GM12873 (cell line): ENCODE data around the gene MYO1E.

Source experiments
- CTCF ChIP-seq: IDR thresholded peaks from 2 replicates; pipeline ENCODE4 v1.5.1; 2012; ENCODE audit warnings: low read depth, mild to moderate bottlenecking, moderate library complexity, low read length, control low read depth; ENCODE audit not compliant: insufficient read depth; ENCODE audit errors: missing control alignments

MYO1E gene

DNA sequence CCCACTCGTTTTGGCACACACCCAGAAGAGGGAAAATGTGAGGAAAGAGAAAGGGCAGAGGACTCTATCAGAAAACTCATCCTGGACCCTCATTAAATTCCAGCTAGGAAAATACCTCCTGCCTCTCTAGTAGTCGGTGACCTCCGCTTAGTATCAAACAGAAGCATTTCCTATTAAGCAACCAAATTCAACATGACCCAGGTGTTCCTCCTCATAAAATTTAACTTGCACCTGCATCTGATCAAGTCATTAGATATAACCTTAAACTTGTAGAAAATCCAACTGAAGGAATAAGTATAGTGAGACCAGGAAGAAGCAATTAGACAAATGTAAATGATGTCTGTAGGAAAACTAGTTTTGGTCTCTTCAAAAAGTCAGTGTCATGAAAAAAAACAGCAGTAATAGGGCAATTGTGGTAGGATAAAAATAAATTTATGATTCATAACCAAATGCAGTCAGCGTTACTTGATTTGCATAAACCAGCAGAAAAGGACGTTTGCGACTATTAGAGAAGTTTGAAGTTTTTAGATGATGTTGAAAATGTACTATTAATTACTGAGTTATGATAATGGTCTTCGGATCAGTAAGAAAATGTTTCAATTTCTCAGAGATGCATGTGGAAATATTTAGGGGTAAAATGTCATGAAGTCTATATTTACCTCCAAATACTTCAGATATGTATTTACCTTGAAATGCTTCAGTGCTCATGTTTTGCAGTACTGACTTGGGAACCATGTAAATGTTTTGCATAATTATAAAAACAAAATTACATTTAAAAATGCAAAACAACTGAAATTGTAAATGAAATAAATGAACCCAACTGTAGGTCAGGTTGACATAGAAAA lies 121.4 kb downstream of the MYO1E start:
- no peak for TF ChIP-seq CTCF

DNA sequence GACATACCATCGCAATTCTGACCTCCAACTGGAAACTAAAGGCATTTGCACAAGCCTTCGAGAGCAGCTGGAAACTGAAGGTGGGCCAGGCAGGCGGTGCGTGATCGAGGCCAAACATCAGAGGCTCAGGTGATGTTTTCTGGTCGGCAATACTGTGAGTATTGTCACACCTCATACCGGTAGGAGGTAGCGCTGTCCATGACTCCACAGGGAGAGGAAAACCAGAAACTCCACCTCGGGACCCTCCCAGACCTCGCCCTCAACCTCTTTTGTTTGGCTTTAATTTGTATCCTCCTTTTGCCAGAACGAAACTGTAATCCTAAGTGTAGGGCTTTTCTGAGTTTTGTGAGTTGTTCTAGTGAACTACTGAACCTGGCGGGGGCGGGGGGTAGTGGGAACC lies 122.4 kb downstream of the MYO1E start:
- no peak for TF ChIP-seq CTCF

DNA sequence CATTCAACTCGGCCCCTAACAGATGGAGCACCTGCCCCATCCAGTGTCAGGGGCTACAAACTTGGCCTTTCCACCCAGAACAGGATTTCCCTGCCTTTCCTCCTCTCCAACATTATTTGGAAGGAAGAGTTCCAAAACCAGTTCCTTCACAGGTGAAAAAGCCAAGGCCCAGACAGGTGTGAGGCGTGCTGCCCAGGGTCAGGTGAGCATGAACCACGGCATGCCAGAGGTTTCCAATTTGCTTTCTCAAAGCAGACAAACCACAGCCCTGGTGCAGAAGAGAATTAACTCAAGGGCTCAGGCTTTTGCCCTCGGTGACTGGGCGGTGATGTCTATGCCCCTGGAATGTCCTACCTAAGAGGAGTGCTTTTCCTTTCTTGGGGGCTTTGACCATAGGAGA lies 122.9 kb downstream of the MYO1E start:
- no peak for TF ChIP-seq CTCF

GRCh38 chr15:59247364-59247763 lies 125.3 kb downstream of the MYO1E start:
- TF ChIP-seq CTCF, result peak; percentile 79

- no peak for TF ChIP-seq CTCF
These were observed 127.1 kb downstream of the MYO1E start for GRCh38 chr15:59245559-59245958.

DNA sequence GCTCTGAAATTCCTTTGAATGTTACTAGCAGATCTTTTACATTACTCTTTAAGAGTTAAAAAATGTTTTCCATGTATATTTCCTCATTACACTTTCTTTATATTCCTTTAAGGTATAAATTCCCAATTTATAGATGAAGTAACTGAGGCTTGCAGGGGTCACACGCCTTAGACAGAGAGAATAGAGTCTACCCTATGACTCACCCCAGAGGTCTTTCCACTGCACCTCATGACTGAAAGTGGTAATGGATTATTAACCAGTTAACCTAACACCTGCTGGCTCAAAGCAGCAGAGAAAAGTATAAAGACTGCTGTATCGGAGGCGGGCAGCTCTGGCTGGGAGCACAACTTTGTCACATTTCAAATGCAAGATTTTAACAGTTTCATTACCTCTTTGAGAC lies 128.3 kb downstream of the MYO1E start:
- TF ChIP-seq CTCF, result no peak

- TF ChIP-seq CTCF, result no peak
These were observed 129.0 kb downstream of the MYO1E start for GRCh38 chr15:59243622-59244021.
